Stimulated activated CD8-positive, alpha-beta memory T cell treated with anti-CD3 and anti-CD28 coated beads, Interleukin-4, amount 100 ng/mL, for 24 hours (primary cell): ENCODE measurements around the gene INSYN2A.

Source experiments
- DNase-seq: peaks from one replicate; pipeline ENCODE4 v3.0.0-alpha.2; 2020; ENCODE audit warnings: low read depth

The INSYN2A gene

DNA sequence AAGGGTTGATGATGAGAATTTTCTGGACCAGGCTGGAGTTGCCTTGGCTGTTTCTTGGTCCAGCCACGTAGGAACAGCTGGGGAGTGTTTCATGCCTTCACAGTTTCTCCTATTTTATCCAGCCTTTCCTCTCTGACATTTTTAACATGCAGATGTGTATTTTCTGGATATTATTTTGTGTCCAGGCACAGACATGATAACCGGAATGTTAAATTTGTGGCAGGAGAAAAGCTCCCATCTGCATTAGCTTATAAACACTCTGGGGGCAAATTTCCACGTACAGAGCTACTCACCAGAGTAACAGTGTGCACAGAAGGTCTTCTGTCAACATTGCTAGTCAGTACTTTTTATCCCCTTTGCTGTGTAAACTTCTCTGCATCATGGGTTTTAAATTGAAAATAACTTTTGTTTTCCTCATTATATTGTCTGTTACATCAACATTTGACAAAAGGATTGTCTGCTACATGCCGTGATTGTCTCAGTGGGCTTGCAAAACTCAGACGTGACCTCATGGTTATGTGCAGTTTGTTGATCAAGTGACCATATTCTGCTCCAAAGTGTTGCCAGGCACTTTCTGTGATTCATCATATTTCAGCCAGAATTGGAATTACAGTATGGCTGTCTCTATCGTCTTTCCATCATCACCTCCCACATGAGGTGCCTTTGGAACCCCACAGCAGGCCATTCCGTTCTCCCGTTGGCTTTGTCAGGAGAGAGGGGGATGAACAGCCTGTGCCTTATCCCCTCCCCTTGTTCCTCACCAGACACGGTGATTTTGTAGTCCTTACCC, 41.4 kb downstream of the INSYN2A start:
- DNase-seq: no peak

DNA sequence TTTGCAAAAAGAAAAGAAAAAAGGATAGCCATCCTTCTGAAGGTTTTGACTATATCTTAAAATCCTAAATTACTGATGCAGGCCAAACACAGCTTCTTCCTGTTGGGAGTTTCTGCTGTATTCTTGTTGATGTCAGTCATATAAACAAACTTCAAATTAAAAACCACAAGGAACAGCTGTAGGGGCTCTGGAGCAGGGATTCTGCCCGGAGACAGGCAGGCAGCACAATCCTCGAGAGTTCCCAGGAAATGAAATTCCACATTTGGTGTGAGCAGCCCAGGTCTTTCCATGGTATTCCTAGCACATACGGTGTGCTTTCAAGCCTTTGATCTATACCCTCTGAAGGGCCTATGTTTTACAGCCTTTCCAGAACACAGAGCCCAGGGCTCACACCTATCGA, 43.2 kb downstream of the INSYN2A start:
- no peak for DNase-seq

- DNase-seq: no peak
These were observed 44.3 kb downstream of the INSYN2A start for GRCh38 chr10:127151981-127152699.

DNA sequence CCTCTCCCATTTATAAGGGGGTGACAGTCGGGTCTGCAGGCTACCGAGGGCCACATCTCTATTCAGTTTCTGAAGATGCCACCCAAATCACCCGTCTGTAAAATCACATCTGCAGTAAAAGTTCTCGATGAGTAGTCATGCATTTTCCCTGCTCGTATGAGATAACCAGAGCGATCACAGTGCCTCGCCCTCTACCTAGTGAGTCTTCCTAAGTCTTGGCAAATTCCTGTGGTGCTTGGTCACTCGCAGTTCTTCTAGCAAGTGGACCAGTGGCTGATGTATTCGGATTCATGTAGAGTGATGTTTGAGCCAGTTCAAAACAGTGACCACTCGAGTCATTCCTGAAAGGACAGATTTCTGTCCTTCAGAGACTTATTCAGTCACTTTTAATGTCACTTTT, 44.9 kb downstream of the INSYN2A start:
- no peak for DNase-seq

DNA sequence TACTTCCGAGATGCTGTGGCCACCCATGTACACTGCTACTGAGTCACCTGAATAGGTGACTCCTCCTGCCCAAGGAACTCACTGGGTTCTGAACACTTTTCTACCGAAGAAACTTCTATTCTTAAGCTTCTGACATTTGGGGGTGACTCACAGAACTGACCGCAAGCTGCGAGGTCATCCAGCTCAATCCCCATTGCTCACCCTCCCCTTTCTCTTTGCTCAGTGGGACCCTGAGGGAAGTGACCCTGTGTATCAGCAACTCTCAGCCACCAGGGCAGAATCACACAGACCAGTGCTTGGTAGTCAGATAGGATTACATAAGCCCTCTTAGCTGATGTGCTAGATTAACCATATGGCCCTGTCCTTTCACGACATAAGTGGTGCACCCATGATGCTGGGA, 46.3 kb downstream of the INSYN2A start:
- no peak for DNase-seq

GRCh38 chr10:127149501-127150081, 46.8 kb downstream of the INSYN2A start:
- DNase-seq: no peak

- DNase-seq: no peak
These were observed 47.5 kb downstream of the INSYN2A start for GRCh38 chr10:127148933-127149220.

GRCh38 chr10:127148066-127148932, 48.1 kb downstream of the INSYN2A start:
- DNase-seq: no peak

DNA sequence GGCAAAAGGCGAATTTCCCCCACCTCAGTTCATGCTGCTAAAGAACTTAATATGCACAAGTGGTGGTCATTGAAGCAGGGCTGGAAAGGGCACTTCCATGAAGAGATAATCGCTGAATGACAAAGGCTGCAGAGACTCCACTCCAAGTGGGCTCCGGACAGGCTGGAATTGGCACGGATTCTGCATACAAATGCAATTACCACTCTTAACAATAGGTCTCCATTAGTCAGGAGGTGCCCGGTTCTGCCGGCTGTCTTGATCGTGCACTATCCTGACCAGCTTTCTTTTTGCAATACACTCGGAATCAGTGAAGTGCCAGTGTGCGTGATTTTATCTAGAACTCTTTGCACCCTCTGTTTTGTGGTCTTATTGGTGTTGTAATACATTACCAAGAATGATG, 49.7 kb downstream of the INSYN2A start:
- no peak for DNase-seq
